ENCODE measurements around the gene TMOD2.

GRCh38 chr15:51738553-51738952 lies 12.8 kb upstream of the TMOD2 start:
- no peak for TF ChIP-seq CTCF (IDR thresholded peaks at IDR 0.05)
- TF ChIP-seq POLR2A (IDR thresholded peaks at IDR 0.05) = no peak
- TF ChIP-seq POLR2AphosphoS5 (IDR thresholded peaks at IDR 0.05) = no peak
- TF ChIP-seq EP300 (IDR thresholded peaks at IDR 0.05) = no peak

All from suprapubic skin (tissue), 4 donors.